Measurements from ENCODE around the gene LMX1B.

- TF ChIP-seq FOXJ3 (CRISPR knock-in tag; IDR thresholded peaks at IDR 0.05) (no peak), GABPA (IDR thresholded peaks at IDR 0.05; ENCODE audit: low read depth) (no peak), POLR2AphosphoS5 (IDR thresholded peaks at IDR 0.05; ENCODE audit: low read depth, low read length) (no peak), CTCF (IDR thresholded peaks at IDR 0.05) (no peak), EP300 (IDR thresholded peaks at IDR 0.05; ENCODE audit: borderline replicate concordance in 1 of 2, low read depth in 1 of 2, low read length in 1 of 2) (no peak), RFX5 (IDR thresholded peaks at IDR 0.05; ENCODE audit: low read length) (no peak), RAD21 (IDR thresholded peaks at IDR 0.05; ENCODE audit: low read length) (no peak), EZH2phosphoT487 (IDR thresholded peaks at IDR 0.05; ENCODE audit: borderline replicate concordance, low read depth) (0 out of 2 replicates have a peak, but pooled peaks have one; percentile 14), REST (IDR thresholded peaks at IDR 0.05; ENCODE audit: low read depth, low read length) (no peak)
- TF ChIP-seq, protein P1, sequence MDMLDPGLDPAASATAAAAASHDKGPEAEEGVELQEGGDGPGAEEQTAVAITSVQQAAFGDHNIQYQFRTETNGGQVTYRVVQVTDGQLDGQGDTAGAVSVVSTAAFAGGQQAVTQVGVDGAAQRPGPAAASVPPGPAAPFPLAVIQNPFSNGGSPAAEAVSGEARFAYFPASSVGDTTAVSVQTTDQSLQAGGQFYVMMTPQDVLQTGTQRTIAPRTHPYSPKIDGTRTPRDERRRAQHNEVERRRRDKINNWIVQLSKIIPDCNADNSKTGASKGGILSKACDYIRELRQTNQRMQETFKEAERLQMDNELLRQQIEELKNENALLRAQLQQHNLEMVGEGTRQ (IDR thresholded peaks at IDR 0.05; ENCODE audit: borderline replicate concordance, low read depth, low read length), result no peak
Measured at GRCh38 chr9:126624479-126624826, 10.7 kb downstream of the LMX1B start.

Measured in SK-N-SH (cell line).